GM12864 (cell line): ENCODE measurements around the gene DACH1.

Source experiments
- DNase-seq: peaks from one replicate; pipeline ENCODE4 v3.0.0-alpha.2; 2011; ENCODE audit warnings: low read depth
- H3K4me3 ChIP-seq: 2 replicates; pipeline ENCODE4 v1.5.1; 2011; ENCODE audit warnings: mild to moderate bottlenecking, low read depth, low read length, control low read depth
- TF ChIP-seq, protein P1 (sequence below): IDR thresholded peaks from 2 replicates; pipeline ENCODE4 v1.5.1; 2011; ENCODE audit warnings: low read depth, mild to moderate bottlenecking, moderate library complexity, low read length, control low read depth, inconsistent platforms; ENCODE audit errors: missing control alignments

The DACH1 gene

DNA sequence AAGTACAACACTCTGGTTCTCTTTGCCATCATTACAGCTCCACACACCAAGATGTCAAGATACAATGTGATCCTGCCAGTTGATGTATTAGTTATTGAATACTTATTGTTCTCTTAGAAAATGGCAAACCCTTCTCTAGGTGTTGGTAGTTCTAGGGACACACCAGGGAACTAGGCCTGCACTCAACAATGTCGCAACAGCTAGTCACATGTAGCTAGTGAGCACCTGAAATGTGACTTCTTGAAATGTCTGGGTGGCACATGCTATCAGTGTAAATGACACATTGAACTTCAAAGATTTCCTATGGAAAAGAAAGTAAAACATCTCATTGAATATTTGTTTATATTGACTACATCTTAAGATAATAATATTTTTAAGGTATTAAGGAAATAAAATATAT, 49.7 kb downstream of the DACH1 start:
- no peak overlapping the region for H3K4me3 ChIP-seq
- DNase-seq, result no peak
- TF ChIP-seq, protein P1, sequence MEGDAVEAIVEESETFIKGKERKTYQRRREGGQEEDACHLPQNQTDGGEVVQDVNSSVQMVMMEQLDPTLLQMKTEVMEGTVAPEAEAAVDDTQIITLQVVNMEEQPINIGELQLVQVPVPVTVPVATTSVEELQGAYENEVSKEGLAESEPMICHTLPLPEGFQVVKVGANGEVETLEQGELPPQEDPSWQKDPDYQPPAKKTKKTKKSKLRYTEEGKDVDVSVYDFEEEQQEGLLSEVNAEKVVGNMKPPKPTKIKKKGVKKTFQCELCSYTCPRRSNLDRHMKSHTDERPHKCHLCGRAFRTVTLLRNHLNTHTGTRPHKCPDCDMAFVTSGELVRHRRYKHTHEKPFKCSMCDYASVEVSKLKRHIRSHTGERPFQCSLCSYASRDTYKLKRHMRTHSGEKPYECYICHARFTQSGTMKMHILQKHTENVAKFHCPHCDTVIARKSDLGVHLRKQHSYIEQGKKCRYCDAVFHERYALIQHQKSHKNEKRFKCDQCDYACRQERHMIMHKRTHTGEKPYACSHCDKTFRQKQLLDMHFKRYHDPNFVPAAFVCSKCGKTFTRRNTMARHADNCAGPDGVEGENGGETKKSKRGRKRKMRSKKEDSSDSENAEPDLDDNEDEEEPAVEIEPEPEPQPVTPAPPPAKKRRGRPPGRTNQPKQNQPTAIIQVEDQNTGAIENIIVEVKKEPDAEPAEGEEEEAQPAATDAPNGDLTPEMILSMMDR, result no peak

DNA sequence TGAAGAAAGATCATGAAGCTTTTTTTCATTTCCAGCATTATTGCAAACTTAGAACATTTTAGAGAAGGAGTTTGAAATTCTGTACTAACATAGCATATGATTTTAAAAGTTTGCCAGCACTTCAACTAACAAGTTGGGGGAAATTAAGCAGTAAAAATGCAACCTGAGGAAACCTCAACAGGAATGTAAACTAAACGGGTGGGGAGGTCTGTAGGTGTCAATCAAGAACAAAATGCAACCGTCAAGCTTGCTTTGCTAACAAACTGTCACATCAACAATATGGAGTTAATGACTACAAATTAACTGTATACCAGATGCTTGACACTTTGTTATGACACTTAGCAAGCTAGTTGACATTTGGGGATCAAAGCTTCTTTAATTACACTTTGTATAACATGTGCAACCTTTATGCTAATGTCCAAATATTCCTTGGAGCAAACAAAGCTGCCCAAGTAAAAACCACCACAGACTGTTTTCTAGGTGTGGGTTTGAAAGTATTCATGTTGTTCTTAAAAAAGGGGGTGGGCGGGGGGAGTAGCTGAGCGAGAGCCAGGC, 52.1 kb downstream of the DACH1 start:
- DNase-seq, result no peak
- H3K4me3 ChIP-seq, result no peak overlapping the region
- TF ChIP-seq, protein P1, result no peak

DNA sequence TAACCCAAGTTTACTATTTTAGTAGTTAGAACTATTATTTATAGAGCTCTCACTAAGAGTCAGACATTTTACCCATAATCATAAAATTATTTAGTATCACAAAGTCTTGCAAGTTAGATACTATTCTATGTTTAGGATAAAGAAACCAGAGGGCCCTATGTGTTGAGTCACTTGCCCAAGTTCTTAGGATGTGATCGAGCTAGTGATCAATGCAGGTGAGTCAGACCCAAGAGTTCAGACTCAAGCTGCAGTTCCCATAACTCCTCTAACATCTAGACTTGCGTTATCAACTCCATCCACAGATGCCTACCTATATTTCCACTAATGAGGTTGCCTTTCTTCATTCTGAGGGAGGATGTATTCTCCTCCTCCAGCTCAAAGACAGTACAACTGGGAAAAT, 53.8 kb downstream of the DACH1 start:
- no peak overlapping the region for H3K4me3 ChIP-seq
- DNase-seq, result no peak
- TF ChIP-seq, protein P1, result no peak

DNA sequence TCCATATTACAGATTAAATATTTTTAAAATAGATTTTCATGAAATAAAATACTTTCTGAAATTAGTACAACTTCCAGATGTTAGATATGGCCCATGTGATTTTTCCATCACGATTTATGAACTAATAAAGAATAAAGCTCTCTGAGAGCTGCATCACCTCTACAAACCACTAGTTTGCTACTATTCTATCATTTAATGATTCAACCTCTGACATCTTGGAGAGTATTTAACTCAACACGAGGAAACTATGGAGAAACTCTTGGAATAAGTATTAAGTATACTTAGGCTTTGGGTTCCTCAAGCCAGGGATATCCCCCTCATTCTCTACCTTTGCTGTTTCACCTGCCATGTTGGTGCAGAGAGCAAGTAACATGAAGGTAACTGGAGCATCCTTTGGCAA, 55.7 kb downstream of the DACH1 start:
- no peak overlapping the region for H3K4me3 ChIP-seq
- DNase-seq, result no peak
- TF ChIP-seq, protein P1, result no peak

DNA sequence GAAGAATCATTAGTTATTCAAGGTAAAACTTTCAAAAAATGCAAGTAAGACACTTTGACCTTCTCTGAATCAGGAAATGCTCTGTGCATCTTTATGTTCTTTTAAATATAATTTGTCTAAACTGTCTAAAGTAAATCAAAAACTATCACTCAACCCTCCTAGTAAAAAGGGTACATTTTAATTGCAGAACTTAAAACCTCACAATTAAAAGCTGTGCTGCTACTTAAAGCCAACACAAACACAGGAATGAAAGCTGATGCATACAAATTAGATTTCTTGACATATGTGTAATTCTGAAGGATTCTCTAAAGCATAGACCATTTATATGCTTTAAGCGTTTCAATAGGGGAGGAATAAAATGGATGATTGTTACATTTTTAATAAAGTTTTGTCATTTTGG, 58.3 kb downstream of the DACH1 start:
- no peak overlapping the region for H3K4me3 ChIP-seq
- no peak for DNase-seq
- TF ChIP-seq, protein P1, result no peak

DNA sequence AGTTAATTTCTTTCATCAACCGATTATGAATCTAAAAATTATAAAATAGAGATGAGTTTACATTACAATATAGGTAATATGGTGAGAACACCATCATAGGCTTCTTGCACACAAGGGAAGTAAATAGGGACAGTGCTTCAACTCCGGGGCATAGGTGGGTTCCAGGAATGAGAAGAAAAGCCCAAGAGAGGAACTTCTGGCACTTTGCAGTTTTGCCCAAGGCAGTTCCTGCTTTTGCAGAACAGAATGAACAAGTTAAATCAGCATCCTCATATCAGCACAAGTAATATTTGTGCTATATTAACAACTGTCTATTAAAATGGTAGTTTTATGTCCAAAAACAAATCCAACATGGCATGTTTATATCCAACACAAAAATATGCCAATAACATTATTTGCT, 60.1 kb downstream of the DACH1 start:
- DNase-seq, result no peak
- TF ChIP-seq, protein P1, result no peak
- no peak overlapping the region for H3K4me3 ChIP-seq

DNA sequence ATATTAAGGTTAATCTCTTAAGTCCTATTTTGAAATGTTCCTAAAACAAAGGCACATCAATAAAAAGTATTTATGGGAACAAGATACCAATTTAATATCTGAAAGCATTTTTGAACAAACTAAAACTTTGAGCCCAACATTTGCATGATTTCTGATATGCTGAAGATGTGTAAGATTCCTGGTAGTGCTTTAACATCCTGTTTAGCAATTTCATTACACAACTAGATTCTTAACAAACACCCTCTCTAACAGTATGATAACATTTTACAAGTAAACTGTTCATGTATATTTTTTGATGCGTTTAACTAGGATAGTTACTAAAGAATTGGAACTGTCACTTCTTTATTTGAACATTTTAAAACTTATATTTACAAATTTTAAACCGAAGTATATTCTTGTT, 63.9 kb downstream of the DACH1 start:
- DNase-seq, result no peak
- TF ChIP-seq, protein P1, result no peak
- no peak overlapping the region for H3K4me3 ChIP-seq
